WTC11 (cell line): ENCODE data around the gene MICU2. TPM values are rescaled to one million over a fixed set of nuclear protein-coding genes. Genes with fewer than 3 reads are reported as not detected.
"Not testable (repeated sequence)": the region's sequence is repeated elsewhere in the genome, so short reads cannot be mapped to it uniquely, and the experiment has no call there.

Experiments used
- ATAC-seq: fragments of 200-7000 bp; cut with Tn5 transposase; 2 replicates; pipeline ENCODE4 v1.10.0; 2021; ENCODE audit warnings: mild to moderate bottlenecking, moderate library complexity
- CTCF ChIA-PET: fragments of 300-600 bp; sonication (Branson Sonifier 250); formaldehyde crosslinking; loops from one replicate; lab custom pipeline; 2021; ENCODE audit warnings: antibody characterized with exemption; lab: Charles Lee
- POLR2A ChIA-PET: fragments of 350-600 bp; sonication (Branson Sonifier 250); formaldehyde crosslinking; loops from one replicate; lab custom pipeline; 2021; ENCODE audit warnings: antibody characterized with exemption; lab: Charles Lee
- DNase-seq: peaks from one replicate; pipeline ENCODE4 v3.0.0; 2021; ENCODE audit warnings: low spot score
- H3K27ac Mint-ChIP-seq: 2 replicates; pipeline ENCODE4 v1.8.0; 2021; ENCODE audit warnings: mixed read lengths
- H3K27me3 Mint-ChIP-seq: 2 replicates; pipeline ENCODE4 v1.8.0; 2021; ENCODE audit warnings: low read depth, mild to moderate bottlenecking, moderate library complexity, mixed read lengths
- H3K36me3 Mint-ChIP-seq: 2 replicates; pipeline ENCODE4 v1.8.0; 2021; ENCODE audit warnings: mixed read lengths
- H3K4me1 Mint-ChIP-seq: 2 replicates; pipeline ENCODE4 v1.8.0; 2022; ENCODE audit warnings: mixed read lengths
- H3K4me3 Mint-ChIP-seq: 2 replicates; pipeline ENCODE4 v1.8.0; 2021; ENCODE audit warnings: mild to moderate bottlenecking, moderate library complexity, mixed read lengths
- H3K9me3 Mint-ChIP-seq: 2 replicates; pipeline ENCODE4 v1.8.0; 2021; ENCODE audit warnings: mixed read lengths
- CBFB ChIP-seq: sonication (generic); formaldehyde crosslinking; IDR thresholded peaks from 2 replicates; pipeline ENCODE4 v1.8.1; 2022; ENCODE audit warnings: mild to moderate bottlenecking, low read depth, missing genetic modification reagents
- EMX1 ChIP-seq: fragments of 250-450 bp; sonication (Bioruptor Pico); IDR thresholded peaks from 2 replicates; pipeline ENCODE4 v1.8.0; 2021; ENCODE audit warnings: mild to moderate bottlenecking
- FOXJ3 ChIP-seq: sonication (generic); formaldehyde crosslinking; IDR thresholded peaks from 2 replicates; pipeline ENCODE4 v1.9.0; 2021; ENCODE audit warnings: missing genetic modification reagents, mild to moderate bottlenecking, borderline replicate concordance
- HMGA2 ChIP-seq: fragments of 250-450 bp; sonication (Bioruptor Pico); IDR thresholded peaks from 2 replicates; pipeline ENCODE4 v1.4.0; 2021; ENCODE audit warnings: mild to moderate bottlenecking, moderate library complexity
- MYBL2 ChIP-seq: sonication (generic); formaldehyde crosslinking; IDR thresholded peaks from 2 replicates; pipeline ENCODE4 v1.8.1; 2023; ENCODE audit warnings: mild to moderate bottlenecking, moderate library complexity, missing genetic modification reagents
- NFATC4 ChIP-seq: fragments of 250-450 bp; sonication (Bioruptor Pico); IDR thresholded peaks from 2 replicates; pipeline ENCODE4 v1.9.0; 2021; ENCODE audit warnings: mild to moderate bottlenecking
- NR1H2 ChIP-seq: sonication (generic); formaldehyde crosslinking; IDR thresholded peaks from 2 replicates; pipeline ENCODE4 v1.9.0; 2021; ENCODE audit warnings: mild to moderate bottlenecking, moderate library complexity, missing genetic modification reagents
- SMAD4 ChIP-seq: sonication (generic); formaldehyde crosslinking; IDR thresholded peaks from 2 replicates; pipeline ENCODE4 v1.8.0; 2022; ENCODE audit warnings: mild to moderate bottlenecking, missing genetic modification reagents
- SOX15 ChIP-seq: fragments of 250-450 bp; sonication (Bioruptor Pico); IDR thresholded peaks from 2 replicates; pipeline ENCODE4 v1.9.0; 2021; ENCODE audit warnings: mild to moderate bottlenecking
- ZNF121 ChIP-seq: sonication (generic); formaldehyde crosslinking; IDR thresholded peaks from 2 replicates; pipeline ENCODE4 v1.8.0; 2023; ENCODE audit warnings: missing genetic modification reagents
- total RNA-seq: library from RNA; stranded (reverse); gene quantifications from 3 replicates; pipeline ENCODE4 v1.2.3, GENCODE V29; 2021
- TF ChIP-seq, protein P1 (sequence below): fragments of 250-450 bp; sonication (Bioruptor Pico); IDR thresholded peaks from 2 replicates; pipeline ENCODE4 v2.1.2; 2022; ENCODE audit warnings: mild to moderate bottlenecking, moderate library complexity
- TF ChIP-seq, protein P2 (sequence below): fragments of 250-450 bp; sonication (Bioruptor Pico); conservative IDR thresholded peaks from 2 replicates; pipeline ENCODE4 v1.9.0; 2021; ENCODE audit warnings: mild to moderate bottlenecking
- TF ChIP-seq, protein P3 (sequence below): fragments of 250-450 bp; sonication (Bioruptor Pico); IDR thresholded peaks from 2 replicates; pipeline ENCODE4 v1.9.0; 2021; ENCODE audit warnings: mild to moderate bottlenecking
- TF ChIP-seq, protein P4 (sequence below): sonication (generic); formaldehyde crosslinking; IDR thresholded peaks from 2 replicates; pipeline ENCODE4 v1.8.1; 2022; ENCODE audit warnings: missing genetic modification reagents, borderline replicate concordance

Gene MICU2
- total RNA-seq, 1 experiment from 2014 or later: 33.8 TPM

DNA sequence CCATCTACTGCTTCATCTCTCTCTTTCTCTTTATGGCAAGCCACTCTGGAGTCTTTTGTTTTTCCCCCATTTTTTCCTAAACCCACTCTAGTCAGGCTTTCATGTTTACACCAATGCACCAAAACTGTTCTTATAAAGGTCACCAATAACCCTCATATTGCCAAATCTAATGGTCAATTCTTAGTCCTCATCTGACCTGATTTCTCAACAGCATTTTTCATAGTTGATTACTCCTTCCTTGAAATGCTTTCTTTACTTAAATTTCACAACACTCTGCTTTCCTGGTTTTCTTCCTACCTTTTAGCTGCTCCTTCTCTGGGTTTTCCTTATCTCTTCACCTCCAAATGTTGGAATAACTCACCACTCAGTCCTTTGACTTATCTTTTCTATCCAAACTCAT is 47.9 kb downstream of the MICU2 start:
- POLR2A ChIA-PET: no interaction called here

DNA sequence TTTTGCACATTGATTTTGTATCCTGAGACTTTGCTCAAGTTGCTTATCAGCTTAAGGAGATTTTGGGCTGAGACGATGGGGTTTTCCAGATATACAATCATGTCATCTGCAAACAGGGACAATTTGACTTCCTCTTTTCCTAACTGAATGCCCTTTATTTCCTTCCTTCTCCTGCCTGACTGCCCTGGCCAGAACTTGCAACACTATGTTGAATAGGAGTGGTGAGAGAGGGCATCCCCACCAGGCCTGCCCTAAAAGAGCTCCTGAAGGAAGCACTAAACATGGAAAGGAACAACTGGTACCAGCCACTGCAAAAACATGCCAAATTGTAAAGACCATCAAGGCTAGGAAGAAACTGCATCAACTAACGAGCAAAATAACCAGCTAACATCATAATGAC is 50.7 kb downstream of the MICU2 start:
- ATAC-seq, H3K27ac Mint-ChIP-seq, DNase-seq, POLR2A ChIA-PET, H3K9me3 Mint-ChIP-seq, CTCF ChIA-PET, H3K27me3 Mint-ChIP-seq, H3K4me3 Mint-ChIP-seq, H3K4me1 Mint-ChIP-seq: not testable (repeated sequence)
- peaks cover 12% of the 10 kb centered on the region for H3K36me3 Mint-ChIP-seq

More for the DNA sequence above, 47.9 kb downstream of the MICU2 start:
- H3K27ac Mint-ChIP-seq: no peak overlapping the region; the same call in 1 of the 2 replicates
- CTCF ChIA-PET: no interaction called here
- ATAC-seq: no peak
- peaks cover 8% of the 10 kb centered on the region for H3K4me1 Mint-ChIP-seq
- H3K36me3 Mint-ChIP-seq: peaks cover 12% of the 10 kb centered on the region
- TF ChIP-seq SOX15 (CRISPR knock-in tag) (no peak), SMAD4 (no peak), EMX1 (CRISPR knock-in tag) (no peak)
- no peak overlapping the region for H3K4me3 Mint-ChIP-seq
- peaks cover 6% of the 10 kb centered on the region; the same call in 1 of the 2 replicates for H3K9me3 Mint-ChIP-seq
- H3K27me3 Mint-ChIP-seq: no peaks in the 10 kb centered on the region
- DNase-seq: no peak

DNA sequence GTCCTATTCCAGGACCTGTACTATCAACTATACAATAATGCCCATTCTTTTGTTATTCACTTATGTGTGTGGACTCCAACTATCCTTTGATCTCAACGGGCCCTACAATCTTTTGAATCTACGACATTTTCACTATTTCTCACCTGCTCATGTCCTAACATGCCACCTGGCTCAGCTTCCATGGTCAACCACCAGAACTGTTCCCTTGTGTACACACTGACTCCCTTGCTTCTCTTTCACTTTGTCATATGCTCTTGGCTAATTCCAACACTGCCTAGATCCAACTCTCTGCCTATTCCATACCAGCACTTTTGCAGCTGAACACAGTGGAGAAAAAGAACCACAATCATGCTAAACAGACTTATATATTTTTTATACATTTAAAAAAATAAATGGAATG is 53.1 kb downstream of the MICU2 start:
- TF ChIP-seq ZNF121 (CRISPR knock-in tag) (no peak), FOXJ3 (CRISPR knock-in tag) (no peak), NR1H2 (CRISPR knock-in tag) (no peak), NFATC4 (CRISPR knock-in tag) (no peak), CBFB (CRISPR knock-in tag) (no peak), HMGA2 (no peak), MYBL2 (no peak)
- TF ChIP-seq, protein P1, sequence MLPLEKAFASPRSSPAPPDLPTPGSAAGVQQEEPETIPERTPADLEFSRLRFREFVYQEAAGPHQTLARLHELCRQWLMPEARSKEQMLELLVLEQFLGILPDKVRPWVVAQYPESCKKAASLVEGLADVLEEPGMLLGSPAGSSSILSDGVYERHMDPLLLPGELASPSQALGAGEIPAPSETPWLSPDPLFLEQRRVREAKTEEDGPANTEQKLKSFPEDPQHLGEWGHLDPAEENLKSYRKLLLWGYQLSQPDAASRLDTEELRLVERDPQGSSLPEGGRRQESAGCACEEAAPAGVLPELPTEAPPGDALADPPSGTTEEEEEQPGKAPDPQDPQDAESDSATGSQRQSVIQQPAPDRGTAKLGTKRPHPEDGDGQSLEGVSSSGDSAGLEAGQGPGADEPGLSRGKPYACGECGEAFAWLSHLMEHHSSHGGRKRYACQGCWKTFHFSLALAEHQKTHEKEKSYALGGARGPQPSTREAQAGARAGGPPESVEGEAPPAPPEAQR (CRISPR knock-in tag): no peak
- TF ChIP-seq, protein P2, sequence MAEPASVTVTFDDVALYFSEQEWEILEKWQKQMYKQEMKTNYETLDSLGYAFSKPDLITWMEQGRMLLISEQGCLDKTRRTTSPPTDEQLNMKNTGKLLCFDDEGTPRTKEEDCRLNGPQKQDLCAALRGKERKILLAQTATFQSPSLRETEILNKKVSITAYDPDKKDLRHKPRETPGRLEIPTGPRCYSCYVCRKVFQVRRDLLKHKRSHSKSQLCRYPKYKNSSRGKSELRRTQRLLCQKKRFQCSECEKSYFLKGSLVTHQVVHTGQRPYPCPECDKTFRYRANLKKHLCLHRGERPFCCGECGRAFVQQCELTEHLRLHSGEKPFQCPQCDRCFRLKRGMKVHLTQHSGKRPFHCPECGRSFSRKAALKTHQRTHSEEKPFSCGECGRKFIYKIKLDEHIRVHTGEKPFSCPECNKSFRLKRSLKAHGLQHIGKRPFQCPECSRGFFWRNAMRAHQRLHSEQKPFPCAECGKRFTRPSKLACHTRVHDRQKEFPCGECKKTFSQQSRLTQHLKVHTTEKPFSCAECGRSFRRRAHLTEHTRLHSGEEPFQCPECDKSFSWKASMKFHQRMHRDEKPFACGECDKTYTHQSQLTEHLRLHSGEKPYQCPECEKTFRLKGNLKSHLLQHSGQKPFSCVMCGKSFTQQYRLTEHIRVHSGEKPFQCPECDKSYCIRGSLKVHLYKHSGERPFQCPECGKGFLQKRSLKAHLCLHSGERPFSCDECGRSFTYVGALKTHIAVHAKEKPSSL (CRISPR knock-in tag): no peak
- TF ChIP-seq, protein P3, sequence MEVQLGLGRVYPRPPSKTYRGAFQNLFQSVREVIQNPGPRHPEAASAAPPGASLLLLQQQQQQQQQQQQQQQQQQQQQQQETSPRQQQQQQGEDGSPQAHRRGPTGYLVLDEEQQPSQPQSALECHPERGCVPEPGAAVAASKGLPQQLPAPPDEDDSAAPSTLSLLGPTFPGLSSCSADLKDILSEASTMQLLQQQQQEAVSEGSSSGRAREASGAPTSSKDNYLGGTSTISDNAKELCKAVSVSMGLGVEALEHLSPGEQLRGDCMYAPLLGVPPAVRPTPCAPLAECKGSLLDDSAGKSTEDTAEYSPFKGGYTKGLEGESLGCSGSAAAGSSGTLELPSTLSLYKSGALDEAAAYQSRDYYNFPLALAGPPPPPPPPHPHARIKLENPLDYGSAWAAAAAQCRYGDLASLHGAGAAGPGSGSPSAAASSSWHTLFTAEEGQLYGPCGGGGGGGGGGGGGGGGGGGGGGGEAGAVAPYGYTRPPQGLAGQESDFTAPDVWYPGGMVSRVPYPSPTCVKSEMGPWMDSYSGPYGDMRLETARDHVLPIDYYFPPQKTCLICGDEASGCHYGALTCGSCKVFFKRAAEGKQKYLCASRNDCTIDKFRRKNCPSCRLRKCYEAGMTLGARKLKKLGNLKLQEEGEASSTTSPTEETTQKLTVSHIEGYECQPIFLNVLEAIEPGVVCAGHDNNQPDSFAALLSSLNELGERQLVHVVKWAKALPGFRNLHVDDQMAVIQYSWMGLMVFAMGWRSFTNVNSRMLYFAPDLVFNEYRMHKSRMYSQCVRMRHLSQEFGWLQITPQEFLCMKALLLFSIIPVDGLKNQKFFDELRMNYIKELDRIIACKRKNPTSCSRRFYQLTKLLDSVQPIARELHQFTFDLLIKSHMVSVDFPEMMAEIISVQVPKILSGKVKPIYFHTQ (CRISPR knock-in tag): no peak
- TF ChIP-seq, protein P4, sequence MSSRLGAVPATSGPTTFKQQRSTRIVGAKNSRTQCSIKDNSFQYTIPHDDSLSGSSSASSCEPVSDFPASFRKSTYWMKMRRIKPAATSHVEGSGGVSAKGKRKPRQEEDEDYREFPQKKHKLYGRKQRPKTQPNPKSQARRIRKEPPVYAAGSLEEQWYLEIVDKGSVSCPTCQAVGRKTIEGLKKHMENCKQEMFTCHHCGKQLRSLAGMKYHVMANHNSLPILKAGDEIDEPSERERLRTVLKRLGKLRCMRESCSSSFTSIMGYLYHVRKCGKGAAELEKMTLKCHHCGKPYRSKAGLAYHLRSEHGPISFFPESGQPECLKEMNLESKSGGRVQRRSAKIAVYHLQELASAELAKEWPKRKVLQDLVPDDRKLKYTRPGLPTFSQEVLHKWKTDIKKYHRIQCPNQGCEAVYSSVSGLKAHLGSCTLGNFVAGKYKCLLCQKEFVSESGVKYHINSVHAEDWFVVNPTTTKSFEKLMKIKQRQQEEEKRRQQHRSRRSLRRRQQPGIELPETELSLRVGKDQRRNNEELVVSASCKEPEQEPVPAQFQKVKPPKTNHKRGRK (CRISPR knock-in tag): no peak
- no peak for ATAC-seq
- CTCF ChIA-PET: no interaction called here
- Mint-ChIP-seq H3K9me3 (peaks cover 6% of the 10 kb centered on the region; the same call in 1 of the 2 replicates), H3K27ac (no peak overlapping the region), H3K4me1 (no peaks in the 10 kb centered on the region), H3K36me3 (peaks cover 12% of the 10 kb centered on the region), H3K27me3 (no peaks in the 10 kb centered on the region), H3K4me3 (no peak overlapping the region)
- no peak for DNase-seq
- POLR2A ChIA-PET: no interaction called here
